Caki2 (cell line): Measurements from ENCODE around the gene TSPAN18. TPM values are rescaled to one million over a fixed set of nuclear protein-coding genes. Genes with fewer than 3 reads are reported as not detected.

ENCODE experiments used
- DNase-seq: peaks from one replicate; pipeline ENCODE4 v3.0.0-alpha.2; 2015; ENCODE audit warnings: low read depth
- in situ Hi-C: cut with HindIII; loops from 2 replicates; pipeline ENCODE4 v1.10.0; 2016; ENCODE audit warnings: low sequenced_read_pairs, low pct_unique_long_range_greater_than_20kb, mixed read lengths
- total RNA-seq: library from RNA; depleted of rRNA; stranded (reverse); fragments of >200 nt; shearing (Covaris generic); gene quantifications from 2 replicates; pipeline ENCODE4 v1.2.3, GENCODE V29; 2014; ENCODE audit warnings: low replicate concordance; rRNA removed

Gene TSPAN18
- total RNA-seq, 1 experiment from 2014 or later, result not detected

DNA sequence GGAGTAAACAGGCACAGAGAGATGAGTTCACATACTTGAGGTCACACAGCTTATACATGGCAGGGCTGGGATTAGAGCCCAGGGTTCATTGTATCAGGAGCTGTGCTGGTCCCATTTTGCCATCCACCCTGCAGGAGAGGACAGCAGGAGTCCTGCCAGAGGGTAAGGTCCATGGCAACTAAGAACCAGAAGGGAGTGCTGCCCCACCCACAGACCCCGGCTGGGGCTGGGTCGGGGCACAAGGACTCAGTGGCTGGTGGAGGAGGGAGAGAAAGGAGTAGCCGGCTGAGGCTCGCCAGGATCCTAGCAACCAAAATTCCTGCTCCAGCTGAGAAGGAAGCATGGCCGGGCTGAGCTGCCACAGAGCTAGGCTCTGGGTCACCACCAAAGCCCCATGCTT lies 249.8 kb downstream of the TSPAN18 start:
- in situ Hi-C loops, result no loop called here
- DNase-seq, result no peak

DNA sequence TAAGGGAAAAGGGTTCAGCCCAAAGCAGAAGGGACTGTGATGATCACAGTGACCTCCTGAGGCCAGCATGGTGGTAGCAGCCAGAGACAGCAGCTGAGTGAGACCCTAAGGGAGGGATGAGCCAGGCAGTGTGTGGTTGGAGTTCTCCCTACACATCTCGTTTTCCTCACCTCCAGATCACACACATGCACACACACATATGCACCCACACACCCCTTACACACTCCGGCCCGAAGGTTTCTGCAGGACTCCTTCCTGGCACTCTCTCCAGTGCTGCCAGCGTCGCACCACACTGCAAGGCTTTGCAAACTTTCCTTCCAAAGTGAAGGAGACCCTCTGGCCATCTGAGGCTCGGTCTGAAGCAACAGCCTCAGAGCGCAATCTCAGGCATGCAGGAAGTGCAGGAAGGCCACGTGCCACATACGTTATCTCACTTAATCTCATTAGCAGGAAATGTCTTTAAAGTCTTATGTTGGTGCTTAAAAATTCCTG lies 250.8 kb downstream of the TSPAN18 start:
- no peak for DNase-seq
- in situ Hi-C loops, result no loop called here

DNA sequence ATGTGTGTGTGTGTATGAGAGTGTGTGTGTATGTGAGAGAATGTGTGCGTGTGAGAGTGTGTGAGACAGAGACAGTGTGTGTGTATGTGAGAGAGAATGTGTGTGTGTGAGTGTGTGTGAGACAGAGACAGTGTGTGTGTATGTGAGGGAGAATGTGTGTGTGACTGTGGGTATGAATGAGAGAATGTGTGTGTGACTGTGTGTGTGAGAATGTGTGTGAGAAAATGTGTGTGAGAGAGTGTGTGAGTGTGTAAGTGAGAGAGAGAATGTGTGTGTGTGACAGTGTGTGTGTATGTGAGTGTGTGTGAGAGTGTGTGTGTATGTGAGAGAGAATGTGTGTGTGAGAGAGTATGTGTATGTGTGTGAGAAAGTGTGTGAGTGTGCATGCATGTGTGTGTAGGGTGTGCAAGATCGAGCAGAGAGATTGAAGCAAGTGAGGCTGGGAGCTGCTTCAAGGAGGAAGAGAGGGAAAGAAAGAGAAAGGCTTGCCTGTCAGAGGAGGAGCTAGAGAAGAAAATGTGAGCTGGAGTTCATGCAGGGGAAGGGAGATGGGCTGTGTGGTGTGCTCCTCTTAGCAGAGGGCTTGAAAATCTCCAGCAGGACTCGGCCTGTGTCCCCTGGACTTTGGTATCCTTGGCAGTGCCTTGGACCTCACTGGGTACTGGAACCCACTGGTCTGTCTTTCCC lies 251.7 kb downstream of the TSPAN18 start:
- no peak for DNase-seq
- in situ Hi-C loops, result no loop called here

DNA sequence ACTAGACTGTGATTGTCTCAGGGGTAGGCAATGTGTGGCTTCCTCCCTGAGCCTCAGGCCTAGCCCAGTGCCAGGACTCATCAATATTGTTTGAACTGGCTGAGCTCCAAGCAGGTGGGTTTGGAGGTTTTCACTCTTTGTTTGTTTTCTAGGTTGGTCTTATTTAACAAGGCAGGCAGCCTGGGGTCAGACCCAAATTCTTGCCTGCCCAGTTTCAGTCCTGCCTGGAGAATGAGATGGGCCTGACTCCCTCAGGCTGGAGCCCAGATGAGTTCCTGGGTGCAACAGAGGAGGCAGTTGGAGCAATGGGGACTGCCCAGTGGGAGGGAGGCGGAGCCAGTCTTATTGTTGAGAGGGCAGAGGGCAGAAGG lies 252.2 kb downstream of the TSPAN18 start:
- DNase-seq, result no peak
- in situ Hi-C loops, result no loop called here

DNA sequence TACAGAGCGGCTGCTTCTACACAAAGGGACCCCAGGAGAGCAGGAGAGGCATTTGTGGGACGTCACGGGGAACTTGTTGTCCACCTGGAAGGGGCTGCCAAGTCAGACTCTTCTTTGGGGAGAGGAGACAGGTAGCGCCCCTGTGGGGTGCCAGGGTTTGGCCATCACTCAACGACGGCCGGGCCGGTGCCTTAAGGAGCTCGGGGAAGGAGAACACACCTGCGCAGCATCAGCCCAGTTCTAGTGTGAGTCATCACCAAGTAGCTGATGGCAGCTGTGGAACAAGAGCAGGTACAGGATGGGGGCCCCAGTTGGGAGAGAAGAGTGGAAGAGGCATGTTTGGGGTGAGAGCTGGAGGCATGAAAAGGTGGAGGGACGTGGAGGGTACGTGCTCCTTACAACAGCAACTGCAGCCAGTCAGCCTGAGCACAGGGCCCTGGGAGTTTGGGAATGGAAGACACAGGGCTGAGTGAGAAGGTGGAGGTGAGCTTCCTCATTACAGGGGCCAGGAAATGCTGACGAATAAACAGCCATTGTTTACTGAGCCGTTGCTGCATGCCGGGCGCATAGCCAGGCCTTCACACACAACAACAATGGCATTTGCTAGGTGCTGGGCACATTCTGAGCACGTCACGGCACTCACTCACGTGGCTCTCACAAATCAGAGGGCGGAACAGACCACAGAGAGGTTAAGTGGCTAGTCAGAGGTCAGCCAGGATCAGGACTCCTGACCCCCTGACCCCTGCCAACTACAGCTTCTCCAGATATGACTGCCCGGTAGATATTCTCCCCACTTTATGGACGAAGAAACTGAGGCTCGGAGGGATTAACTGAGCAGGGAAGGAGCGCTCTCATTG lies 253.0 kb downstream of the TSPAN18 start:
- in situ Hi-C loops, result no loop called here
- no peak for DNase-seq

DNA sequence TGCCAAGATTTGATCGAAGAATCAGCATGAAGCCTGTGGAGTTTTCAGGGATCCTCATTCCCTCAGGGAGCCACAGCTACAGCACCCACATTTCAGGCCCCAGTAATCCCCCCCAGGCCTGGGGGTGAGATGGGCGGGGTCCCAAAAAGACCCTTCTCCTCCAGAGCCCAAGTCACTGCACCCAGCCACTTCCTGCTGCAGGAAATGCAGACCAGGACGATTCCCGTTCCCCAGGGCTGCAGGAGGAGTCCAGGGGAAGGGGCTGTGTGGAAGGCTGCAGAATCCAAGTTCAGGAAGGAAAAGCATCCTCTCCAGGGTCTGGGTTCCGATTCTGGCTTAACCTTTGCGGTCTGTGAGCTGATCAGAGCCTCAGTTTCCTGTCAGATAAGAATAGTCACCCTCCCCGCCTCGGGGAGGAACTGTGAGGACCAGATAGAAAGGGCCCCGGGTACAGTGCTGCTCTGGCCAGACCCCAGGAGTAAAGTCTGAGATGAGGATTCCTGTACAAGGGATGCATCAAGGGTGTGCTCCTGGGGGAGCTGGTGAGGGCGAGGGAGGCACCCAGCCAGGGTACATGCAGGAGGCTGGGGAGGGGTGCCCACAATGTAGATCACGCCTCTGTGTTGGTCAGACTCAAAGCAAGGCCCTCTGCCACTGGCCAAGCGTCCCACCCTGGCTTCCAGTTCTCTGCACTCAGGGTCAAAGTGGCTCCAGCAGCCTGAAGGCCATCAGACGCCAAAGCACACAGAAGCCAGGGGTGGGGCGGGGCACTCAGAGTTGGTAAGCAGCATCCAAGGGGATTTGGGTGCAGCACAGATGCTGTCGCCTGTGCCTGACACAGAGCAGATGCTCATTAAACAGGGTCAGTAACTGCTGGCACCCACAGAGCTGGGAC lies 254.0 kb downstream of the TSPAN18 start:
- in situ Hi-C loops, result no loop called here
- no peak for DNase-seq

Other genes with a start within 250 kb of the TSPAN18 start
- gene CD82, start 161.3 kb upstream of the TSPAN18 start, total RNA-seq, result 17.5 and 35.8 TPM in 2 replicates
- 0.06 and 0.81 TPM in 2 replicates for gene TP53I11, start 223.9 kb downstream of the TSPAN18 start, total RNA-seq